HG03342 (cell line): Measurements from ENCODE around the gene RNF8.
"Not testable (repeated sequence)": the region's sequence is repeated elsewhere in the genome, so short reads cannot be mapped to it uniquely, and the experiment has no call there.

Source experiments
- ATAC-seq: cut with Tn5 transposase; IDR thresholded peaks from one replicate; pipeline ENCODE4 v1.9.1; 2021; ENCODE audit warnings: mild to moderate bottlenecking, moderate library complexity; ENCODE audit not compliant: unreplicated experiment

The RNF8 gene

DNA sequence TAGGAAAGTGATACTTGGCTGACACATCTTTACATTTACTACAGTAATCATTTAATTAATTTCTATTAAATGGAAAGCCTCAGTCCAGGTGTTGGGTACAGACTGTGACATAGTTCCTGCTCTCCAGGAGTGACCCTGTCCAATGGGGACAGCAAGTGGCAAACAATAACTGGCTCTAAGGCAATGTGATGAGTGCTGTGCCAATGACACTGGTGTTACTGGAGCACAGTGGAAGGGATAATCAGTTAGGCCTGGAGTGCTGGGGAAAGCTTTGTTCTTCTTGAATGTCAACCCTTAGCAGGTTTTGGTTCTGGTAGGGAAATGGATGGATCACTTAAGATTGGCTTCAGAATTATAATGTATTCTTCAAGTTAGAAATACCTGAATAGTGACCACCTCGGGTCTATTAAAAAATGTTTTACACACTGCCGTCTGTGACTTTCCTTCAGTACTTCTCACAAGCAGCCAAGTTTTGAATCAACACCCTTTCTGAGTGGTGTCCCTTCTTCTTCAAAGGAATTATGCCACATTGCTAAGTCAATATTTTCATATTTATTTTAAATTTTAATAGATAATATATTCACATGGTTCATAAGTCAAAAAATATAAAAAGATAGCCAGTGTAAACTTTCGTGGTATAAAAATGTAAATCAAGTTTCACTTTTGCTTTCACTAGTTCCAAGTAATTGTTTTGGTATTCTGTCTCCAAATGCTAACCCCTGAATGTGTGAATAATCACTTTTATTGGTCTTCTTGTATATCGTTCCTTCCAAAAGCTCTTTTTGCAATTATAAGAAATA is 88.8 kb downstream of the RNF8 start:
- no peak for ATAC-seq

DNA sequence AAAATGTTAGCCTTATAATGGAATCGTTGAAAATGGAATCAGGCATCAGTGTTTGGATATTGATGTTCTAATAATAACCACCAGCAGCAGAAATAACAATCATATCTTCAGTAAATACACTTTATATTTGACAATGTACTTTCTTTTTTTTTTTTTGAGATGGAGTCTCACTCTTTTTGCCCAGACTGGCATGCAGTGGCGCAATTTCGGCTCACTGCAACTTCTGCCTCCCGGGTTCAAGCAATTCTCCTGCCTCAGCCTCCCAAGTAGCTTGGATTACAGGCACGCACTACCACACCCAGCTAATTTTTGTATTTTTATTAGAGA is 89.4 kb downstream of the RNF8 start:
- not testable (repeated sequence) for ATAC-seq
